Esophagus muscularis mucosa (tissue), 4 donors: Measurements from ENCODE around the gene MTCH1. TPM values are rescaled to one million over a fixed set of nuclear protein-coding genes. Genes with fewer than 3 reads are reported as not detected.

ENCODE experiments used
- DNase-seq: peaks from one replicate; pipeline ENCODE4 v3.0.0-alpha.2; 2017; ENCODE audit errors: extremely low spot score
- H3K27ac ChIP-seq, 4 donors: fragments of 200-600 bp; sonication (generic); replicated peaks in 1 of 4; 1 replicate in 3 of 4; 2 replicates in 1 of 4; pipeline ENCODE4 v1.5.1; 2016 to 2019; ENCODE audit warnings: mild to moderate bottlenecking in 1 of 4
- H3K27me3 ChIP-seq, 4 donors: fragments of 200-600 bp; sonication (generic); one replicate each; pipeline versions ENCODE4 v1.5.1 to v1.6.0; 2016 to 2019
- H3K36me3 ChIP-seq, 4 donors: fragments of 200-600 bp; sonication (generic); one replicate each; pipeline ENCODE4 v1.5.1; 2016 to 2019
- H3K4me1 ChIP-seq, 4 donors: fragments of 200-600 bp; sonication (generic); one replicate each; pipeline ENCODE4 v1.5.1; 2016 to 2019
- H3K4me3 ChIP-seq, 4 donors: fragments of 200-600 bp; sonication (generic); 1 replicate in 2 of 4; 2 replicates in 2 of 4; pipeline ENCODE4 v1.5.1; 2016 to 2019; ENCODE audit warnings: mild to moderate bottlenecking in 4 of 4, moderate library complexity in 1 of 4
- H3K9me3 ChIP-seq, 4 donors: fragments of 200-600 bp; sonication (generic); 1 replicate in 3 of 4; 2 replicates in 1 of 4; pipeline ENCODE4 v1.5.1; 2016 to 2019
- CTCF ChIP-seq, 3 experiments: fragments of 200-600 bp in 2 of 3; fragments of 450-650 bp in 1 of 3; sonication (generic) in 2 of 3; IDR thresholded peaks; one replicate each; pipeline ENCODE4 v1.5.1; 2017 to 2019; ENCODE audit warnings: antibody characterized with exemption in 3 of 3, mild to moderate bottlenecking in 2 of 3, moderate library complexity in 1 of 3
- EP300 ChIP-seq: sonication (generic); formaldehyde crosslinking; IDR thresholded peaks from one replicate; pipeline ENCODE4 v1.6.1; 2017; ENCODE audit warnings: antibody characterized with exemption
- POLR2A ChIP-seq: fragments of 450-650 bp; IDR thresholded peaks from one replicate; pipeline ENCODE4 v1.6.1; 2017; ENCODE audit warnings: antibody characterized with exemption, moderate library complexity, mild to moderate bottlenecking, low read depth
- POLR2AphosphoS5 ChIP-seq, 2 donors: sonication (generic); formaldehyde crosslinking; IDR thresholded peaks; one replicate each; pipeline ENCODE4 v1.6.1; 2017; ENCODE audit warnings: antibody characterized with exemption in 2 of 2
- WGBS: methylation state at CpG from one replicate; pipeline ENCODE4 v1.1.5; 2018; 5-methylcytosine and 5-hydroxymethylcytosine counted together
- intact Hi-C: fragments of 100-400 bp; cut with DNase I; formaldehyde crosslinking; loops from one replicate; pipeline ENCODE4 v1.15.1; 2023
- total RNA-seq, 4 donors: library from RNA; depleted of rRNA; stranded (reverse); fragments of >200 nt; gene quantifications; one replicate each; pipeline versions ENCODE4 v1.1.0 to v1.2.1, GENCODE V29; 2016

MTCH1 gene
- total RNA-seq, 4 donors from 2014 or later: 205 to 258 (median 232) TPM

- Histone ChIP-seq H3K36me3 (peaks cover 78 to 91% (median 83%) of the 10 kb centered on the region in 4 donors), H3K4me3 (no peak overlapping the region), H3K27ac (peak overlapping the region in 1 of 4 donors; percentile 3), H3K4me1 (peaks cover 23 to 84% (median 28%) of the 10 kb centered on the region in 4 donors), H3K9me3 (no peaks in the 10 kb centered on the region), H3K27me3 (no peaks in the 10 kb centered on the region)
- intact Hi-C loops: loop anchor here (5.0 kb wide), 1 partner anchor 42 kb away; no protein-coding TSS in a partner anchor
- TF ChIP-seq EP300 (no peak), CTCF (IDR thresholded peaks at IDR 0.05) (no peak)
- DNase-seq: no peak
- 71% methylated on average over 5 of the region's 7 CpGs for WGBS
Observed at GRCh38 chr6:36975231-36976006, 10.6 kb downstream of the MTCH1 start.

- WGBS: 71% methylated on average over 4 of the region's 4 CpGs
- intact Hi-C loops: no loop called here
- no peak overlapping the region for H3K27ac ChIP-seq
- peaks cover 9 to 82% (median 23%) of the 10 kb centered on the region in 4 donors for H3K4me1 ChIP-seq
- no peak overlapping the region for H3K4me3 ChIP-seq
- no peak for TF ChIP-seq EP300
- TF ChIP-seq POLR2AphosphoS5 (IDR thresholded peaks at IDR 0.05): no peak
- TF ChIP-seq POLR2A: no peak
- TF ChIP-seq CTCF (IDR thresholded peaks at IDR 0.05): no peak
- no peak for DNase-seq
- H3K36me3 ChIP-seq: peaks cover 95 to 100% (median 99%) of the 10 kb centered on the region in 4 donors
- H3K9me3 ChIP-seq: no peaks in the 10 kb centered on the region
- H3K27me3 ChIP-seq: no peaks in the 10 kb centered on the region
Observed at GRCh38 chr6:36973647-36974046, 12.3 kb downstream of the MTCH1 start.

DNA sequence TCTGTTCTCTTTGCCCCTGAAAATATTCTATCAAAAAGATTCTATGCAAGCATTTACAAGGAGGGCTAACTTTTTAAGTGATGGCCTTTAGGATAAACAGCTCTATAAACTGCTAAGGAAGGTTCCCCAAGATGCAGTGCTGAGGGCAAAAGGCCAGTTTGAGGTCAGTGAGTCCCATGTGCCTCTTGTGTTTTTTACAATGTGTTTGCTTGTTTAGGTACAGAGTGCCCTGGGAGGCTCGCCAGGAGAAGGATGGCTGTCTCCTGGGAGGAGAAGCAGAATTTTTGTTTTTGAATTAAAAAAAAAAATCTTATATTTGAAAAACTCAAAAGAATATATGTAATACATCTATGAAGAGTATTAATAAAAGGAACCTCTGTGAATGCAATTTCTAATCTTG is 12.8 kb downstream of the MTCH1 start:
- no peak overlapping the region for H3K27ac ChIP-seq
- no peaks in the 10 kb centered on the region for H3K9me3 ChIP-seq
- 92% methylated on average over 1 of the region's 1 CpG for WGBS
- peaks cover 100% of the 10 kb centered on the region in 4 donors for H3K36me3 ChIP-seq
- intact Hi-C loops: no loop called here
- no peak for DNase-seq
- no peak overlapping the region for H3K4me3 ChIP-seq
- H3K4me1 ChIP-seq: peaks cover 13 to 82% (median 26%) of the 10 kb centered on the region in 4 donors
- H3K27me3 ChIP-seq: no peaks in the 10 kb centered on the region
- TF ChIP-seq CTCF (IDR thresholded peaks at IDR 0.05): no peak
- no peak for TF ChIP-seq EP300
- TF ChIP-seq POLR2A: no peak
- TF ChIP-seq POLR2AphosphoS5 (IDR thresholded peaks at IDR 0.05): no peak

DNA sequence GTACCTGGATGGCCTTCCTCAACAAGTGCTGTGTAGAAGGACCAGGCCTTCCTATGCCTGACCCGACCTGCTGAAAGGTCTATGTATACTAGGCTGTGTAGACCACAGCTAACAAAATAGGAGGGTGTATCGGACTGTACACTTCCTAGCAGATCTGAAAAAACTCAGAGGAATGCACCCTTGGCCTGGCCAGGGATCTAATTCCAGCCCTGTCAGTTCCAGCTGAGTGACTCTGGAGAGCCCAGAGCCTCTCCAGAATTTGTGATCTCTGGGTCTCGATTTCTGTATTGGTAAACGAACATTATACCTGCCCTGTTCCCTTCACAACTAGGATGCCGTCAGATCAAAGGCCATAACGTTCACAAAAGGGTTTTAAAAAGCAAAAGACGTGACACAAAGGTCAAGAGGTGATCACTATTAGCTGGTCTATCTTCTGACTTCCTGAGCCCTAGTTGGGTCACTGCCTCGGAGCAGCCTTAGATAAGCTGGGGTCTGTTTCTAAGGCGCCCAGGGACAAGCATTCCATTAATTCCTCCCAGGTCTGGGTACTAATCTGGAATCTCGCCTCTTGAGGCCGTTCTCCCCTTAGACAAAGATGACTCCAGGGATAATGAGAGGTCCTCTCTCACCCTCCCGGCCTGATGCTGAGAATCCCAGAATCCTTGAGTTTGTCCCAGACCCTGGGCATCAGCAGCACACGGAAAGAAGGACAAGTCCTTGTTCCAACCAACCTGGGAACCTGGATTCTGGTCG is 13.9 kb downstream of the MTCH1 start:
- intact Hi-C loops: no loop called here
- H3K4me1 ChIP-seq: peaks cover 6 to 77% (median 25%) of the 10 kb centered on the region in 4 donors
- H3K36me3 ChIP-seq: peaks cover 100% of the 10 kb centered on the region in 4 donors
- H3K9me3 ChIP-seq: no peaks in the 10 kb centered on the region
- H3K27me3 ChIP-seq: no peaks in the 10 kb centered on the region
- no peak for TF ChIP-seq POLR2AphosphoS5 (IDR thresholded peaks at IDR 0.05)
- no peak for TF ChIP-seq POLR2A
- DNase-seq: no peak
- H3K27ac ChIP-seq: no peak overlapping the region
- WGBS: 75% methylated on average over 13 of the region's 14 CpGs
- no peak overlapping the region for H3K4me3 ChIP-seq
